Measurements from ENCODE around the gene STAMBP.
"Not testable (repeated sequence)": the region's sequence is repeated elsewhere in the genome, so short reads cannot be mapped to it uniquely, and the experiment has no call there.

STAMBP gene

DNA sequence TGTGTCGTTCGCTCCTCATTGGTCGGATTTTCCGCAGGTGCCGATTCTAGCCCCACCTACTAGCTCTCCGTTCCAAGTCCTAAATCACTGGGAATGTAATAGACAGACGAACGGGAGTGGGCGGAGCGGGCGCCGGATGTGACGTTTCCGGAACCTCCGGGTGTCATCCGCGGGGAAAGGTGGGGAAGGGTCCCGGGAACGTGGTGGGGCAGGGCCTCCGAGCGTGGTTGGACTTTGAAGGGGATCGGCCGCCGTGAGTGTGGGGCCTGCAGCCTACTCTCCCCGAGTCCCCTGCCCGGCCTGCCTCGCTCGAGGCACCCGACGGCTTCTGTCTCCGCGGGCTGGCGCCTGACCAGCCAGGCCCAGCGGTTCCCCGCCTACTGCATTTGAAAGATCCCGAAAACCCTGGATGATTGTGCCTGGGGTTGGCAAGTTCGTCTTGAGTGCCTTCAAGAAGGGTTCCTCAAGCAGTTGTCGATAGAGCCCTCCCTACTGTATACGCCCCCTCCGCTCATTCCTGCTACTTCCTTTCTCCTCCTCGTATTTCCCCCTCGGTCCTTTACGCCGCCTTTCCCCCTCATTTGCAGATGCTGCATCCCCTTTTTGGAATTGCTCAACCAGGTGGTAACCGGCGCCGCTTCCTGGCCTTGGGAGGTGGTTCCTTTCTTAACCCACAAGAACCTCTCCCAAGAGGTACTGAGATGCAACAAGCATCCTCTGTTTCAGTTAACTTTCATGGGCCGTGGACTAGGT, at the start of gene STAMBP:
TSS of gene STAMBP (plus strand) at position 144 of the 753 bp plus-strand sequence. CDS start 1,896 bp downstream, outside the sequence.
- peak; percentile 65 for DNase-seq (ENCODE audit: low read depth)

DNA sequence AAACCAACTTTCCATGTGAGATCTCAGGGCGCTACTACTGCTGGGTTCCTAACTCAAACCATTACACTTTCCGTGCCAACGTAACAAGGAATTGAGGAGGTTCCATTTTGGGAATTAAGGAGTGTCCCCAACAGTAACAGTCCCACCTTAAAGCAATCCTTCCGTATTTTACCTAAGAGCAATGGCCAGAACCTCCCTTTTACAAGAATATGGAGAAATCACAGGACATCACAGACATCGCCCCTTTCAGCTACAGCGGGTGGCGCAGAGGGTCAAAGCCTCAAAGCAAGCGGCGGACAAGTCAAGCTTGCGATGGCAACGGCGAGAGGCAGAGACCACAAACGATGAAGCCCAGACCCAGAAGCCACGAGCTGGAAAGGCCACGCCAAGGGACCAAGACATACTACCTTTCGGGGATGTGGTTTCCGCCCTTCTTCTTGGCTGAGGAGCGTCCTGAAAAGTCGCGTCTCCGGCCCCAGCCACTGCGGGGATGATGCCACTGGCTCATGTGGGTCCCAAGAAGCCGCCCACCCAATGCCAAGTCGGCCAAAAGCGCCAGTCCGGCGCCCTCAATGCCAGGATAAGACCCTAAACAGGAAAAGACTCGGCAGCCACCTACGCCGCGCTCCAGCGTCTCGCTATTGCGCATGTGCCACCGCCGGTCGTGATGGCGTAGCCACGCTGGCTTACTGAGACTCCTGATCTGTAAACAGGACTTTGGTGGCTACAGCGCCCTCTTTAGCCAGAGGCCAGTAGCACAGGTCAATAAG, 49.1 kb upstream of the STAMBP start, which contains the start of gene DUSP11:
TSS of gene DUSP11 (minus strand) at position 637 of the 770 bp plus-strand sequence. CDS start at position 508, 129 bp downstream.
- DNase-seq (ENCODE audit: low read depth): peak; percentile 57

DNA sequence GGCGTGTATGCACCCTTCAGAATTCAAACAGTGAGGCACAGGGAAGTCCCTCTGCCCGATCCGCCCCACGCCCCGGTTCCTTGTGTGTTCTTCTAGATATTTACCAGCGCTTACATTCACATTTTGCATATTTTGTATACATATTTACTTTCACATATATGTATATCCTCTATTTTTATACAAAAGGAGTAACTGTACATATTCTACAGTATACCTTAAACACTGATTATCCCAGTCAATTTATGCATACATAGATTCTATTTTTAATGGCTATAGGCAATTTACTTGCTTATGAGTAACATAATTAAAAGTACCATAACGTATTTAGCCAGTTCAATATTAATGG, 48.6 kb upstream of the STAMBP start:
- DNase-seq (ENCODE audit: low read depth): no peak

DNA sequence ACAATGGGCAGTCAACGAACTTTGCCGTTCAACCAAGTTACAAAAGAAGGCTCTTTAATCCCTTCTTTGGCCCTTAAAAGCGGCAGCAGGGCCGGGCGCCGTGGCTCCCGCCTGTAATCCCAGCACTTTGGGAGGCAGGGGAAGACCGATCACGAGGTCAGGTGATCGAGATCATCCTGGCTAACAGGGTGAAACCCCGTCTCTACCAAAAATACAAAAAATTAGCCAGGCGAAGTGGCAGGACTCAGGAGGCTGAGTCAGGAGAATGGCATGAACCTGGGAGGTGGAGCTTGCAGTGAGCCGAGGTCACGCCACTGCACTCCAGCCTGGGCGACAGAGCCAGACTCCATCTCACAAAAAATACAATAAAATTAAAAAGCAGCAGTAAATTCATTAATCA, 45.4 kb upstream of the STAMBP start:
- DNase-seq (ENCODE audit: low read depth): not testable (repeated sequence)

DNA sequence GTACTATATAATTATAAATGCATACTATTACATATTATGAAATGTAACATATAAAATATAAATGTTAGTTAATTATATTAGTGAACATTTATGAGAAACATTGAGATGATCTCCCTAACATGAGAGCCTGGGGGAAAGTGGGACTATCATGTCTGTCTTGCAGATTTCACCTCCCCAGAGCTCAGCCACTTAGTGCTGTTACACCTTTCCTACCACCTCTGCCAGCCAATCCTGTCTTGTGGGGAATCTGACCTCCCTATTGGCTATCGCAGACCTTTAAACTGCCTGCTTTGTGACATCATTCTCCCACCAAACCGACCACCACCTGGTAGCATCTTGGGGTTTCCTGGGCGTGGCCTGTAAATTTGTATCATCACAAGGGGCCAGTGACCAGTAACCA, 44.9 kb upstream of the STAMBP start, which contains the start of gene C2orf78:
TSS of gene C2orf78 (plus strand) at position 301 of the 400 bp plus-strand sequence. CDS start 127 bp downstream, outside the sequence.
- not testable (repeated sequence) for DNase-seq (ENCODE audit: low read depth)

DNA sequence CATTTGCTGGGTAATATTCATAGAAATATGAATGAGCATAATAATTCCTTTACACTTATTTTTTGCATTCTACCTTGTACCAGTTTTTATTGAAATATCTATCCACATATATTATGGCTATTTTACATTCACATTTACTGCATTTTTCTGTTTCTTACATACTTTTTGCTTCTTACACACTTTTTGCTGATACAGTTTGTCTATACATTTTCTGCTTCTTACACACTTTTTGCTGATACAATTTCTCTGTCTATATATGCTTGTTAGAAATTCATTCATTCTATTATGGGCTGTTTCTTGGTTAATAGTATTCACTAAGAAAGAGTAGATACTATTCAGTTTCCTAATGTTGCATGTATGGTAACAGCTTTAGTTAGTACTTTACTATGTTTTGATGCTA, 16.9 kb upstream of the STAMBP start:
- DNase-seq (ENCODE audit: low read depth): no peak

DNA sequence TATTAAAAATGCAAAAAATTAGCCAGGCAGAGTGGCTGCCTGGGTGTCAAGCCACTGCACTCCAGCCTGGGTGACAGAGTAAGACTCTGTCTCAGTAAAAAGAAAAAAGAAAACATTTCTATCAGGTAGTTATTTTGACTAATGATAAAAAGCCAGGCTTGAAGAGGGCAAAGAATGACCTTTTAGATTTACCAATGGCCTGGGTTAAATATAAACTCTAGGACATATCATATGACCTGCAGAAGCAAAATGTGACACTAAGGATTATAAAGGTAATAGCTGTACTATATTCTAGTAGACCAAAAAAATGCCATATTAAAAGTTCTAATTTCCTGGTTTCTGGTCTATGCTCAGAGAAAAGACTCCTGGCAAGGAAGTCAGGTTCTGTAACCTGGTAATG, 16.1 kb upstream of the STAMBP start:
- DNase-seq (ENCODE audit: low read depth): no peak

DNA sequence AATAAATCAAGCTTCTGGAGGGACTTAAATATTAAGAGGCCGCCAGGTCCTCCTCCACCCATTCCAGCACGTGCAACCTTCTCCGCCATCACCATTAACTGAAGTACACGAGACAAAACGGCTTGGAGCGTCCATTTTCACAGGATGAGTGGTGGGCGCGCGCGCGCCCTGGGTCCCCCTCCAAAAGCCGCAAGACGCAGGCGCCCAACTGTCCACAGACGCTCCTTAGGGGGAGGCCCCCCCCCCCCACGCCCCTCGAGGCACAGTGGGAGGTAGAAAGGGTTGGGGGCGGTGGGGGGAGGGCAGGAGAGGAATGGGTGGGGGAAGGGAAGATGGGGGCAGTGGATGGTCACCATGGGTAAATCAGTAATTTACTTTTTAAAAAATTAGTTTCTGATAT, 10.5 kb upstream of the STAMBP start:
- no peak for DNase-seq (ENCODE audit: low read depth)

DNA sequence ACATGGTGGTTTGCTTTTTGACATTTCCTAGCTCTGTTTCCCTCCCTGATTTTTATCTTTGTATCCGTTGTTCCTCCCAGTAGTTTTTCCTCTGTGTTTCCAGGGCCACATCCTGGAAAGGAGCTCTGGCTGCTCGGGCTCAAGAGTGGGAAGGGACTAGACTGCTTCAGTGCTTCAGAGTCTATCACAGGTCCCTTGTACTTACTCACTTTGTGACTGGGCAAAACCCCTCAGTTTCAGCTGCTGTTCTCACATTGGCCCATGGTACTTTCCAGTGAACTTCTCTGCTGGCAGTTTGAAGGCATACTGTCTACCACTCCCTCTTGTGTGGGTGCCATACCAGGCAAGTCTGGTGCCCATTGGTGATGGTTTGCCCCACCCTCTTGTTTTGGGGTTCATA, 7.5 kb upstream of the STAMBP start:
- no peak for DNase-seq (ENCODE audit: low read depth)

DNA sequence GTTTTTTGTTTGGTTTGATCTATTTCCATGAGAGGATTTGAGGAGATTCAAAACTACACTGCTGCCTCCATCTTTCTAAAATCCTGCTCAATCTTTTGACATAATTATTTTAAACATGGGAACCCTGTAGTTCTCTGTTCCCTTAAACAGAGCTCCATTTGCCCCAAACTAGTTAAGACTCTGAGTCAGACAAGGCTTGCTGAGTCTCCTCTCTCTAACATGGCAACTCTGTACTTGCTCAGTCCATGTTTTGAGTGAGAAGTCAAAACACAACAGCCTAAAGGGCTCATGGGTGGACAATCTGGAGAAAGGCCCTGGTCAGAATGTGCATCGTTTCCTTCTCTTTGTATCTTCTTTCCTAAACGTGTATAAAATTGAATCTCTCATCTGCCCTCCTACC, 7.1 kb upstream of the STAMBP start:
- no peak for DNase-seq (ENCODE audit: low read depth)

DNA sequence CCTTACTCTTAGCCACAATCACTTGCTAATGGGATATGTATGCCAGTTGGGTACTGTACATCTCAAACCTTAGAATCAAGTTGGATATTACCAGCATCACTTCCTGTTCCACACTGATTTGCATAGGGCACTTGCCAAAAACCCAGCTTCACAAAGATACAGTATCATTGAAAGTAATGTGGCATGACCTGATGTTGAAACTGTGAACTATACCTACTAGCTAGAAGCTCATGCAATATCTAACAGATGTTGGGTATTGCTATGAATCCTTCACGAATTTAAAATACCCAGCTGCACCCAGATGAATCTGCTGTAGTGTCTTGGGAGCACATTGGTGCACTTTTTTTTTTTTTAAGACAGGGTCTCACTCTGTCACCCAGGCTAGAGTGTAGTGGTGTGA, 6.5 kb upstream of the STAMBP start:
- no peak for DNase-seq (ENCODE audit: low read depth)

DNA sequence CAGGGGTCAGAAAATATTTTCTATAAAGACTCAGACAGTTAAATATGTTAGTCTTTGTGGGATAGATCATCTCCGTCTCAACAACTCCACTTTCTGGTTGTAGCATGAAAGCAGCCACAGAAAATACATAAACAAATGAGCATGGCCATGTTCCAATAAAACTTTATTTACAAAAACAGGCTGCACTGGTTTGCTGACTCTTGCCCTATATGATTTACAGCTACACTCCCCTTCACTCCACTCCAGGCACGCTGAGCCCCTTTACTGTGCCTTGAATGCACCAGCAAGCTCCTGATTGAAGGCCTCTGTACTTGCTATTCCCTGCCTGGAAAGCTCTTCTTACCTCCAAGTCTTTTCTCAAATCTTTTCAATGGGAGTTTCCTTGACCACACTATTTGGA, 5.8 kb upstream of the STAMBP start:
- DNase-seq (ENCODE audit: low read depth): no peak

DNA sequence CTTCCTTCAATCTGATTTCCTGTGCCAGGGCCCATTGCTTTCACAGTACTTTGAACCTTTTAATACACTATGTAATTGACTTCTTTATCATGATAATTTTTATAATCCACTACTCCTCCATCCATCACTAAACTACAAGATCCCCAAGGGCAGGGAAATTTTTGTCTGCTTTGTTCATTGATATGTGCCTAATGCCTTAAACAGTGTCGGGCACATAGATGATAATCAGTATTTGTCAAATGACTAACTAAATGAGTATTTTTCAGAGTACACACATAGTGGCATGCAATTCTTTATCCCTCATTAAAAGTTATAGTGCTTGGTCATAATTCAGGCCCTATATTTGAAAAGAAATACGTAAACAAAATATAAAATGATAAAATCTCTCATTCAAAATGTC, 5.3 kb upstream of the STAMBP start:
- no peak for DNase-seq (ENCODE audit: low read depth)

DNA sequence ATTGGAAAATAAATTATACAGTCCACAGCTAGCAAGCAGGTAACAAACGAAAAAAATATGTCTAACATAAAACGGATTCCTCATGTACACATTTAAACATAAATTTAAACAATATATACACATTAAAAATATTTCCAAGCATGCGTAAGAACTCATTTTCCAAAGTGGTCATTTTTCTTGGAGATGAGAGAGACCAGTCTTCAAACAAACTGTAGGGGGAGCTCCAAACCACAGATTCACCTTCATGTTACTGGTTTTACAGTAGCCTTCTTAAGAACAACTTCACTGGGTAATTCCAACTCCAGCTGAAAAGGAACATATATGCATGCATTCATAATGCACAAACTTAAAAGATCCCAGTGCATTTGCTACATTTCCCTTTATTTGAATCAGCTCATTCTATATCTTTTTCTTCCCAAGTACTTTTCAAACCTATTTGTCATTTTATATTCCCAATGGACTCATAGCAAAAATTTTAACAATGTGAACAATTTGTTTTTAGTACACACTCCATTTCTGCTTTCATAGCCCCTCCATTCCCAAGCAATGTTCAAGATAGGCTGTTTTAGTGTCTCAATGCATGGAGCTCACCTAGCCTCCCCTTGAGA, 4.7 kb upstream of the STAMBP start:
- DNase-seq (ENCODE audit: low read depth): no peak

DNA sequence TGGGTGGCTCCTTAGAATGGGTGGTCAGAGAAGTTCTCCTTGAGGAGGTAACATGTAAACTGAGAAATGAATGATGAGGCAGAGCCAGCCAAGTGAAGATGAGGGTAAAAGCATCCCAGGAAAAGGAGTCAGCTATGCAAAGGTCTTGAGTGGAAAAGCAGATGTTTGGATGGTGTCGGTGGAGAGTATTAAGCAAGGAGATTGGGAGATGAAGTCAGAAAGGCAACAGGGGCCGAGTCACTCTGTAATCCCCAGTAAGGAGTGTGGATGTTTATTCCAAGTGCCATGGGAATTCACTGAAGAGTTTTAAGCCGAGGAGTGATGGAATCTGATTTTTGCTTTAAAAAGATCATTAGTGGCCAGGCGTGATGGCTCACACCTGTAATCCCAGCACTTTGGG, 3.4 kb upstream of the STAMBP start:
- no peak for DNase-seq (ENCODE audit: low read depth)

DNA sequence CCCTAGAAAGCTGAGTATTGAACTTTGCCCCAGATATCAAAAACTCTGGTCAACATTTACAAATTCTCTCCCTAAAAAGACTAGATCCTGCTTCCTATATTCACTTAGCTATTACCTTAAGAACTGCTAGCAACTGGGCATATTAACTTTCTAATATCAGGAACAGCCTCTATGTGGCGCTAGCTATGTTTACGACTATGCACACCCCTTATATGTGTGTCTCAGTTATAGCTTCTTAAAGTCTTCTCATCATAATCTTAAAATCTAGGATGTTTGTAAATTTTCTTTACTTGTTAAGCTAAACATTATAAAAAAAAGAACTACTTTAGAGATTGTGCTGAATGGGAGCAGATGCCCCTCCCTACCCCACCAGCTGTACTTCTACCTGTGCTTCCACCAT, 1.7 kb upstream of the STAMBP start:
- DNase-seq (ENCODE audit: low read depth): no peak

DNA sequence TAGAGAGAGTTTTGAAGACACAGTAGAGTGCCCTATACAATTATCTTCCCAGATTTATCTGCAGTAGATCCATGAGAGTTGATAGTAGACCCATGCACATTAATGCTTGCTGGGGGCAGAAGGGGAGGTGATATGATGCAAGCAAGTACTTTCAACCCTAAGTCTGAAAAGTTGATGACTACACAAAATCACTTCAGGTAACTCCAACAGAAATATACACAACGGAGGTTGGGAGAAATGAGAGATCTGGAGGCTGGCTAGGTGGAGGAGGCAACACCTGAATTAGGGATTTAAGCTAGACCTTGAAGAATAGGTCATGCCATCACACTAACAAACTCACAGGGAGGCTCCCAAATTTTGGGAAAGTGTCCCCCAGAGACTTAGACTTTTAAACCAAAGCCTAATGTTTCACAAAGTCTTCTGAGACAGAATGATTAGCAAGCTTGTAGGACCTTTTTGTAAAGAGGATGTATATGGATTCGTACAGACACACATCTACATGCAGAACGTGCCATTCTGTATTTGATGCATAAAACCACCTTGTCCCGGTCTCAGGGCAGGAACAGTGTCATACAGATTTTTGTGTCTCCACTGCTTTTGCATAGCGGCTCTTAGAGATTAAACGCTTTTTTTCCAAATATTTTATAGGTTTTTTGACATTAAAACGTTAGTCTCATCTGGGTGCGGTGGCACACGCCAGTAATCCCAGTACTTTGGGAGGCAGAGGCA, 937 bp upstream of the STAMBP start:
- DNase-seq (ENCODE audit: low read depth): no peak

DNA sequence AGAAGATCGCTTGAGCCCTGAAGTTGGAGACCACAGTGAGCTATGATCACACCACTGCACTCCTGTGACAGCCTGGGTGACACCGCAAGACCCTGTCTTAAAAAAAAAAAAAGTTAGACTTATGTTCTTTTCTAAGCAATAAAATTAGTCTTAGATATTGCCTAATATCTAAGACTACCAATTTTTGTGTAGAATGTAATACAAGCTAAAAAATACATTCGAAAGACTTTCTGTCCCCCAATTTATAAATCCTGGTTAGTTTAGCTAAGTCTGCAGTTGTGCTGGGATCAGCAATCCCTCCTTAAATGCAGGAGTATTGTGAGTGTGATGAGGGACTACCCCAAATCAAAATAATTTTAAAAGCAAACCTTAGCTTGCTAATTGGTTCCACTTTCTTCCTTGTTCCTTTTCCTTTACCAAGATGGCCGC, 358 bp upstream of the STAMBP start:
- no peak for DNase-seq (ENCODE audit: low read depth)

DNA sequence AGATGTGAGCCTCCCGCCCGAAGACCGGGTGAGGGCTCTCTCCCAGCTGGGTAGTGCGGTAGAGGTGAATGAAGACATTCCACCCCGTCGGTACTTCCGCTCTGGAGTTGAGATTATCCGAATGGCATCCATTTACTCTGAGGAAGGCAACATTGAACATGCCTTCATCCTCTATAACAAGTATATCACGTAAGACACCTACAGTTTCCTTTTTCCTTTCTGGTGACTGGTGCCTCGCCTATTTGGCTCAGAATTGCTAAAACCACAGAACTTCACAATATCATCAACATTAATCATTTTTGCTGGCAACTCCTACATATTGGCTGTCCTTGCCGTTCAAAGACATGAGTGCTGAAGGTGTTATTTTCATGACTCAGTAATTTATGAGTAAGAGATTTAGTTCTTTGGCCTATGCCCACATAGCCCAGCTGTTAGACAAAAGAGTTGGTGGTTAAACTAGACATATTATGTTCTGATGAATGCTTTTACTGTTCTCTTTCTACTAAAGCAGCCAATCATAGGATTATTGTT, 2.2 kb downstream of the STAMBP start:
- peak; percentile 67 for DNase-seq (ENCODE audit: low read depth)

DNA sequence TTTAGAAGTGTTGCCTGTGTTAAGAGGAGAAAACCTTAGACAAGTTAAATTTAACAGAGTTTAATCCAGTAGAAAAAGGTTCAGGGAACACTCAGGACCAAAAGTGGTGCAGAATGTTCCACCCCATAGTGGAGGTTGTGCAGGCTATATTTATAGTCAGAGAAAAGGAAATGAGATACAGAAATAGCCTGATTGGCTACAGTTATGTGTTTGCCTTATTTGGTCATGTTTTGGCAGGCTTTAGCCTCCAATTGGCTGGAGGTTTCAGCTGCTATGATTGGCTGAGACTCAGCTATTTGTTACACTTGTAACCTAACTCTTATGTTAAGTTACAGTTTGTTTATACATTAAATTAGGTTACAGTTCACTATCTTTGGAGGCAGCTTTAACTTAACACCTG, 4.2 kb downstream of the STAMBP start:
- no peak for DNase-seq (ENCODE audit: low read depth)

DNA sequence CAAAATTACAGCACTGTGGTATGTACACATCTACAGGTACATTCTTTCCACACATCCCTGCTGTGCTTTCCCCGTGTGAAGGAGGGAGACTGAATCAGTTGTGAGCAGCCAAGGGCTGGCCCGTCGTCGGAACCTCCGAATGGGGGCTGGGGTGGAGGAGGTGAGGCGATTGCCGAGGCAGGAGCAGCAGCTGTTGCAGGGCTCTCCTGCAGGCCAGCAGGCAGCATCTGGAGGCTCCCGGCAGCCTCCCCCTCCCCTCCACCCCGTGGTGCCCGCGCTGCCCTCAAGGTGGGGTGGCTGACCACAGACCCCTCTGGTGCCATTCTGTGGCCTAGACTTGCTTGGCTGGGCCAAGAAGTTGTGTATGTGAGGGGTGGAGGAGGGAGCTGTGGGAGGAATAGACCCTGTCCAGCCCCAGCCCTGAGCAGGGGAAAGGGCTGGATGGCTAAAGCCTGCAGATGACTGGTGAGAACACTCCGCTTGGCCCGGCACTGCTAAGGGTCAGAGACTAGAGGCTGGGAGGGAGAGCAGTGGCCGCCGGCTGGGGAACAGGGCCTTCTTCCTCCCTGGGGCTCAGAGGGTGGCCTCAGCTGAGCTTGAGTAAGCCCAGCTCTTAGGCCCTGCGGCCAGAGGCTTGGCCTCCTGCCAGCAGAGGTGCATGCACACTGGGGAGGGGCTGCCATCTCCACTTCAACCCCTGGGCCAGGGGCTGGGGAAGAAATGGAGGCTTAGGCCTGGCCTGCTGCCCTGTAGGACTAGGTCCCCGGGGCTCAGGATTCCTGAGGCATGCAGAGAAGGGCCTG, 7.6 kb downstream of the STAMBP start:
- no peak for DNase-seq (ENCODE audit: low read depth)
